ENCODE results near the gene KCNIP3.

DNA sequence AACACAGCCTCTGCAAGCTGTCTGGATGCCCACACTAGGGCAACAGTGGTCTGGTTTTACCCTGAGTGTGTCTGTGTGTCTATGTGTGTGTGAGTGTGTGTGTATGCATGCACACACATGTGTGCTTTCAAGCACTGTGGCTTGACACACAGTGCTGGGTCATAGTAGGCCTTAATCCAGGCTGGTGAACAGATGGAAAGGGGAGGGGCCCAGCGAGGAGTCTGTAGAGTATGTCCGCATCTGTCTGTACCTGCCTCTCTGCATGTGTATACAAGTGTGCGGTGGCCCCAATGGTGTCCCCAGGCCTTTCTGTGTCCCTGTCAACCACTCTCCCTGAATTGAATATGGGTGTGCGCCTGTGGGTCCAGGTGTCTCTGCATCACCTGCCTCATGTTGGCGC is 9.3 kb upstream of the KCNIP3 start:
- TF ChIP-seq, protein P1, sequence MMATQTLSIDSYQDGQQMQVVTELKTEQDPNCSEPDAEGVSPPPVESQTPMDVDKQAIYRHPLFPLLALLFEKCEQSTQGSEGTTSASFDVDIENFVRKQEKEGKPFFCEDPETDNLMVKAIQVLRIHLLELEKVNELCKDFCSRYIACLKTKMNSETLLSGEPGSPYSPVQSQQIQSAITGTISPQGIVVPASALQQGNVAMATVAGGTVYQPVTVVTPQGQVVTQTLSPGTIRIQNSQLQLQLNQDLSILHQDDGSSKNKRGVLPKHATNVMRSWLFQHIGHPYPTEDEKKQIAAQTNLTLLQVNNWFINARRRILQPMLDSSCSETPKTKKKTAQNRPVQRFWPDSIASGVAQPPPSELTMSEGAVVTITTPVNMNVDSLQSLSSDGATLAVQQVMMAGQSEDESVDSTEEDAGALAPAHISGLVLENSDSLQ (IDR thresholded peaks at IDR 0.05): no peak
- TF ChIP-seq SP1 (IDR thresholded peaks at IDR 0.05) (no peak), CTBP1 (IDR thresholded peaks at IDR 0.05; ENCODE audit: borderline replicate concordance) (no peak), FOXA1 (IDR thresholded peaks at IDR 0.05) (no peak), SUZ12 (IDR thresholded peaks at IDR 0.05) (no peak)
